Fibroblast of mammary gland (primary cell): ENCODE measurements around the gene RNF144A.
A peak's percentile ranks its signal among the peaks of the same experiment; 100 is the strongest.
"Not testable (repeated sequence)": the region's sequence is repeated elsewhere in the genome, so short reads cannot be mapped to it uniquely, and the experiment has no call there.

ENCODE experiments used
- DNase-seq: peaks from one replicate; pipeline ENCODE4 v3.0.0-alpha.2; 2010; ENCODE audit warnings: low read depth
- H3K4me3 ChIP-seq: 2 replicates; pipeline ENCODE4 v1.5.1; 2011; ENCODE audit warnings: low read depth, mild to moderate bottlenecking, low read length, moderate library complexity; ENCODE audit not compliant: control insufficient read depth
- CTCF ChIP-seq: conservative IDR thresholded peaks from 2 replicates; pipeline ENCODE4 v1.5.1; 2011; ENCODE audit warnings: low read depth, low read length, inconsistent platforms; ENCODE audit not compliant: control insufficient read depth, insufficient read depth

RNF144A gene

GRCh38 chr2:6885968-6886367 lies 31.2 kb upstream of the RNF144A start:
- no peak for TF ChIP-seq CTCF
- no peak for DNase-seq
- H3K4me3 ChIP-seq = no peak overlapping the region

- DNase-seq = no peak
- TF ChIP-seq CTCF = no peak
- no peak overlapping the region for H3K4me3 ChIP-seq
These were observed 29.4 kb upstream of the RNF144A start for GRCh38 chr2:6887751-6888192.

- no peak overlapping the region for H3K4me3 ChIP-seq
- TF ChIP-seq CTCF = no peak
- no peak for DNase-seq
These were observed 28.5 kb upstream of the RNF144A start for GRCh38 chr2:6888724-6889123.

GRCh38 chr2:6893876-6894482 lies 23.2 kb upstream of the RNF144A start:
- H3K4me3 ChIP-seq = no peak overlapping the region
- no peak for TF ChIP-seq CTCF
- no peak for DNase-seq

- peak; percentile 62 for DNase-seq
- TF ChIP-seq CTCF = peak; percentile 59
- no peak overlapping the region for H3K4me3 ChIP-seq
These were observed 20.1 kb upstream of the RNF144A start for GRCh38 chr2:6896930-6897759.

- DNase-seq, H3K4me3 ChIP-seq: not testable (repeated sequence)
These were observed 14.6 kb upstream of the RNF144A start for GRCh38 chr2:6902581-6902980.

- DNase-seq = no peak
- no peak overlapping the region for H3K4me3 ChIP-seq
- no peak for TF ChIP-seq CTCF
These were observed 11.5 kb upstream of the RNF144A start for GRCh38 chr2:6905668-6906067.
